ENCODE measurements around the gene LRRFIP2. TPM values are rescaled to one million over a fixed set of nuclear protein-coding genes. Genes with fewer than 3 reads are reported as not detected.

The LRRFIP2 gene
- total and polyA plus RNA-seq, 2 of the 8 experiments (the other 6 are each of a cell fraction or from before 2014, with no cell fraction given), result 8.8 to 25.6 TPM

DNA sequence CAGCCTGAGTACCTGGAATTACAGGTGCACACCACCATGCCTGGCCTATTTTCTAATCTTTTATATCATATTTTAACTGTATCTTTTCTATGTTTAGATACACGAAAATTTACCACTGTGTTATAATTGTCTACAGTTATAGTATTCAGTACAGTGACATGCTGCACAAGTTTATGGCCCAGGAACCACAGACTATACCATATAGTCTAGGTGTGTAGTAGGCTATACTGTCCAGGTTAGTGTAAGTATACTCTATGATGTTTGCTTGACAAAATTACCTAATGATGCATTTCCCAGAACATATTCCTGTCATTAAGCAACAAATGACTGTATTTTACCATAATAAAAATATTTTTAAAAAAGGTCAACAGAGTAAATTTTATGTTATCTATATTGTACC is 5.5 kb downstream of the LRRFIP2 start (continued):
- TF ChIP-seq, protein P1, sequence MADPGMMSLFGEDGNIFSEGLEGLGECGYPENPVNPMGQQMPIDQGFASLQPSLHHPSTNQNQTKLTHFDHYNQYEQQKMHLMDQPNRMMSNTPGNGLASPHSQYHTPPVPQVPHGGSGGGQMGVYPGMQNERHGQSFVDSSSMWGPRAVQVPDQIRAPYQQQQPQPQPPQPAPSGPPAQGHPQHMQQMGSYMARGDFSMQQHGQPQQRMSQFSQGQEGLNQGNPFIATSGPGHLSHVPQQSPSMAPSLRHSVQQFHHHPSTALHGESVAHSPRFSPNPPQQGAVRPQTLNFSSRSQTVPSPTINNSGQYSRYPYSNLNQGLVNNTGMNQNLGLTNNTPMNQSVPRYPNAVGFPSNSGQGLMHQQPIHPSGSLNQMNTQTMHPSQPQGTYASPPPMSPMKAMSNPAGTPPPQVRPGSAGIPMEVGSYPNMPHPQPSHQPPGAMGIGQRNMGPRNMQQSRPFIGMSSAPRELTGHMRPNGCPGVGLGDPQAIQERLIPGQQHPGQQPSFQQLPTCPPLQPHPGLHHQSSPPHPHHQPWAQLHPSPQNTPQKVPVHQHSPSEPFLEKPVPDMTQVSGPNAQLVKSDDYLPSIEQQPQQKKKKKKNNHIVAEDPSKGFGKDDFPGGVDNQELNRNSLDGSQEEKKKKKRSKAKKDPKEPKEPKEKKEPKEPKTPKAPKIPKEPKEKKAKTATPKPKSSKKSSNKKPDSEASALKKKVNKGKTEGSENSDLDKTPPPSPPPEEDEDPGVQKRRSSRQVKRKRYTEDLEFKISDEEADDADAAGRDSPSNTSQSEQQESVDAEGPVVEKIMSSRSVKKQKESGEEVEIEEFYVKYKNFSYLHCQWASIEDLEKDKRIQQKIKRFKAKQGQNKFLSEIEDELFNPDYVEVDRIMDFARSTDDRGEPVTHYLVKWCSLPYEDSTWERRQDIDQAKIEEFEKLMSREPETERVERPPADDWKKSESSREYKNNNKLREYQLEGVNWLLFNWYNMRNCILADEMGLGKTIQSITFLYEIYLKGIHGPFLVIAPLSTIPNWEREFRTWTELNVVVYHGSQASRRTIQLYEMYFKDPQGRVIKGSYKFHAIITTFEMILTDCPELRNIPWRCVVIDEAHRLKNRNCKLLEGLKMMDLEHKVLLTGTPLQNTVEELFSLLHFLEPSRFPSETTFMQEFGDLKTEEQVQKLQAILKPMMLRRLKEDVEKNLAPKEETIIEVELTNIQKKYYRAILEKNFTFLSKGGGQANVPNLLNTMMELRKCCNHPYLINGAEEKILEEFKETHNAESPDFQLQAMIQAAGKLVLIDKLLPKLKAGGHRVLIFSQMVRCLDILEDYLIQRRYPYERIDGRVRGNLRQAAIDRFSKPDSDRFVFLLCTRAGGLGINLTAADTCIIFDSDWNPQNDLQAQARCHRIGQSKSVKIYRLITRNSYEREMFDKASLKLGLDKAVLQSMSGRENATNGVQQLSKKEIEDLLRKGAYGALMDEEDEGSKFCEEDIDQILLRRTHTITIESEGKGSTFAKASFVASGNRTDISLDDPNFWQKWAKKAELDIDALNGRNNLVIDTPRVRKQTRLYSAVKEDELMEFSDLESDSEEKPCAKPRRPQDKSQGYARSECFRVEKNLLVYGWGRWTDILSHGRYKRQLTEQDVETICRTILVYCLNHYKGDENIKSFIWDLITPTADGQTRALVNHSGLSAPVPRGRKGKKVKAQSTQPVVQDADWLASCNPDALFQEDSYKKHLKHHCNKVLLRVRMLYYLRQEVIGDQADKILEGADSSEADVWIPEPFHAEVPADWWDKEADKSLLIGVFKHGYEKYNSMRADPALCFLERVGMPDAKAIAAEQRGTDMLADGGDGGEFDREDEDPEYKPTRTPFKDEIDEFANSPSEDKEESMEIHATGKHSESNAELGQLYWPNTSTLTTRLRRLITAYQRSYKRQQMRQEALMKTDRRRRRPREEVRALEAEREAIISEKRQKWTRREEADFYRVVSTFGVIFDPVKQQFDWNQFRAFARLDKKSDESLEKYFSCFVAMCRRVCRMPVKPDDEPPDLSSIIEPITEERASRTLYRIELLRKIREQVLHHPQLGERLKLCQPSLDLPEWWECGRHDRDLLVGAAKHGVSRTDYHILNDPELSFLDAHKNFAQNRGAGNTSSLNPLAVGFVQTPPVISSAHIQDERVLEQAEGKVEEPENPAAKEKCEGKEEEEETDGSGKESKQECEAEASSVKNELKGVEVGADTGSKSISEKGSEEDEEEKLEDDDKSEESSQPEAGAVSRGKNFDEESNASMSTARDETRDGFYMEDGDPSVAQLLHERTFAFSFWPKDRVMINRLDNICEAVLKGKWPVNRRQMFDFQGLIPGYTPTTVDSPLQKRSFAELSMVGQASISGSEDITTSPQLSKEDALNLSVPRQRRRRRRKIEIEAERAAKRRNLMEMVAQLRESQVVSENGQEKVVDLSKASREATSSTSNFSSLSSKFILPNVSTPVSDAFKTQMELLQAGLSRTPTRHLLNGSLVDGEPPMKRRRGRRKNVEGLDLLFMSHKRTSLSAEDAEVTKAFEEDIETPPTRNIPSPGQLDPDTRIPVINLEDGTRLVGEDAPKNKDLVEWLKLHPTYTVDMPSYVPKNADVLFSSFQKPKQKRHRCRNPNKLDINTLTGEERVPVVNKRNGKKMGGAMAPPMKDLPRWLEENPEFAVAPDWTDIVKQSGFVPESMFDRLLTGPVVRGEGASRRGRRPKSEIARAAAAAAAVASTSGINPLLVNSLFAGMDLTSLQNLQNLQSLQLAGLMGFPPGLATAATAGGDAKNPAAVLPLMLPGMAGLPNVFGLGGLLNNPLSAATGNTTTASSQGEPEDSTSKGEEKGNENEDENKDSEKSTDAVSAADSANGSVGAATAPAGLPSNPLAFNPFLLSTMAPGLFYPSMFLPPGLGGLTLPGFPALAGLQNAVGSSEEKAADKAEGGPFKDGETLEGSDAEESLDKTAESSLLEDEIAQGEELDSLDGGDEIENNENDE (IDR thresholded peaks at IDR 0.05; ENCODE audit: insufficient replicate concordance, low read length), result no peak
- TF ChIP-seq MAX (IDR thresholded peaks at IDR 0.05) (no peak), ATF3 (IDR thresholded peaks at IDR 0.05; ENCODE audit: insufficient read depth, low read depth, low read length) (no peak)
